ENCODE results near the gene USP48.

Gene USP48

DNA sequence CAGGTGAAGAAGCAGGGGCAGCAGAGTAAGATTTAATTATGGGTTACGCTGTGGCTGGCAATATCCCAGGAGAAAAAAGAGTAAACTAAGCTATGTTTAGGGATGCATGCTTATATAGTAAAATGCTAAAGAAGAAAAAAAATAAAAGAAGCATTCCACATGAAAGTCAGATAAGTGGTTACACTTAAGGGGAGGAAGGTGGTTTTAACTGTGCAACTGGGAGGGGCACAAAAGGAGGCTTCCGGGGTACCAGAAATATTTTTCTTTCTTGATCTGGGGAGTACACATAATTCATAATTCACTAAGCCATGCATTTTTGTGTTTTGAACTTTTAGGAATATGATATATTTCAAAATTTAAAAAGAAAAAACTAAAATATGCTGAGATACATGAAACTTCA, 39.5 kb downstream of the USP48 start:
- intact Hi-C loops (cut with DNase I; ENCODE audit: low total_unique reads): no loop called here
- Histone ChIP-seq H3K9me3 (no peaks in the 10 kb centered on the region), H3K27ac (no peak overlapping the region), H3K36me3 (peaks cover 15 to 70% (median 46%) of the 10 kb centered on the region in 3 donors), H3K4me3 (no peak overlapping the region), H3K4me1 (no peaks in the 10 kb centered on the region), H3K27me3 (no peaks in the 10 kb centered on the region)
- DNase-seq: no peak
- TF ChIP-seq, protein P1, sequence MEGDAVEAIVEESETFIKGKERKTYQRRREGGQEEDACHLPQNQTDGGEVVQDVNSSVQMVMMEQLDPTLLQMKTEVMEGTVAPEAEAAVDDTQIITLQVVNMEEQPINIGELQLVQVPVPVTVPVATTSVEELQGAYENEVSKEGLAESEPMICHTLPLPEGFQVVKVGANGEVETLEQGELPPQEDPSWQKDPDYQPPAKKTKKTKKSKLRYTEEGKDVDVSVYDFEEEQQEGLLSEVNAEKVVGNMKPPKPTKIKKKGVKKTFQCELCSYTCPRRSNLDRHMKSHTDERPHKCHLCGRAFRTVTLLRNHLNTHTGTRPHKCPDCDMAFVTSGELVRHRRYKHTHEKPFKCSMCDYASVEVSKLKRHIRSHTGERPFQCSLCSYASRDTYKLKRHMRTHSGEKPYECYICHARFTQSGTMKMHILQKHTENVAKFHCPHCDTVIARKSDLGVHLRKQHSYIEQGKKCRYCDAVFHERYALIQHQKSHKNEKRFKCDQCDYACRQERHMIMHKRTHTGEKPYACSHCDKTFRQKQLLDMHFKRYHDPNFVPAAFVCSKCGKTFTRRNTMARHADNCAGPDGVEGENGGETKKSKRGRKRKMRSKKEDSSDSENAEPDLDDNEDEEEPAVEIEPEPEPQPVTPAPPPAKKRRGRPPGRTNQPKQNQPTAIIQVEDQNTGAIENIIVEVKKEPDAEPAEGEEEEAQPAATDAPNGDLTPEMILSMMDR (IDR thresholded peaks at IDR 0.05): no peak

DNA sequence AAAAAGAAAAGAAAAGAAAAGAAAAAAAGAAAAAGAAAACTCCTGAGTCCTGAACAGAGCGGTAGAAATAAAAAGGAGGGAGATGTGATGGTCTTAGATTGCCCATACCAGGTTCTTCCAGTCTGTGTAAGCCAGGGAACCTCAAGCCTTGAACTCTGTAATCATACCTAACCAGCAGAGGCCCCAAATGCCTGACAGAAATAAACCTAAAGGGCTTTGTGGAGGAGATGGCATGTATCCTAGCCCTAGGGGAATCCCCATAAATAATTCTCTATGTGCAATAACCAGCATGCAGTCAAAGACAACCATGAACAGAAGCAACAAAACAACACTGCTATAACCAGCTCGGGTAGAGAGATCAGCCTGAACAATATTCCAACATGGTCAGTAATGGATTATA, 40.4 kb downstream of the USP48 start:
- Histone ChIP-seq H3K36me3 (peaks cover 7 to 63% (median 37%) of the 10 kb centered on the region in 3 donors), H3K4me1 (no peaks in the 10 kb centered on the region), H3K9me3 (no peaks in the 10 kb centered on the region), H3K27me3 (no peaks in the 10 kb centered on the region), H3K4me3 (no peak overlapping the region), H3K27ac (no peak overlapping the region)
- TF ChIP-seq, protein P1 (IDR thresholded peaks at IDR 0.05): no peak
- no peak for DNase-seq
- intact Hi-C loops (cut with DNase I; ENCODE audit: low total_unique reads): no loop called here

DNA sequence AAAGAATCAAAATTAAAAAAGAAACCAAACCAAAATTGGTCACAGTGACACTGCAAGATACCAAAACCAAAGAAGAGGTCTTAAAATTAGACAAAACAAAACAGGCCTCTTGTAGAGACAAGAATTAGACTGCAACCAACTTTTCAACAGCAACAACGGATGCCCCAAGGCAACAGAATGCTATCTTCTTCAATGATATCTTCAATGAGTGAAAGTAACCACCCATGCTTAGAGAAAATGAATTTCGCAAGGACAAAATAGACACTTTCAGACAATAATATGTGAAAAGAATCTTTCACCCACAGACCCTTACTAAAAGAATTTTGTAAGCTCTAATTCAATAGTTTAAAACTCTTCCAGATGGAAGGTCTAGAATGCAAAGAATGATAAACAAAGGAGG, 41.7 kb downstream of the USP48 start:
- Histone ChIP-seq H3K27me3 (no peaks in the 10 kb centered on the region), H3K36me3 (peaks cover 7 to 57% (median 31%) of the 10 kb centered on the region in 3 donors), H3K4me1 (no peaks in the 10 kb centered on the region), H3K4me3 (no peak overlapping the region), H3K9me3 (no peaks in the 10 kb centered on the region), H3K27ac (no peak overlapping the region)
- no peak for DNase-seq
- intact Hi-C loops (cut with DNase I; ENCODE audit: low total_unique reads): no loop called here
- TF ChIP-seq, protein P1 (IDR thresholded peaks at IDR 0.05): no peak

DNA sequence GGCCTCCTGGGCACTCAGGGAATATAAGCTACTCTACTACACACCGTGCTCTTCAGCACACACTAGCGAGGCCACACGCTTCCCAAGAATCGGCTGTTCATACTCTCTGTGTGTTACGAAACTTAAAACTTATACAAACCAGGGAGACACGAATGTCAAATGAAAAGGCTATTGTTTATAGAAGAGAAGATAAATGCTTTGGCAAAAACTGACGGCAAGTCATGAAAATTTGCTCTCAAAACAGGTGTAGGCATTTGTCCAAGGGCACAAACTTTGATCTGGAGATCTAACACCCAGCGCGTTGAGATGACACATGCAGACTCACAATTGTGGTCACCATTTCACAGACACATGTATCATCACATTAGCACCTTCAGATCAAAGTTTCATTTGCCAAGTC, 46.1 kb downstream of the USP48 start:
- intact Hi-C loops (cut with DNase I; ENCODE audit: low total_unique reads): no loop called here
- Histone ChIP-seq H3K27me3 (no peaks in the 10 kb centered on the region), H3K4me3 (no peak overlapping the region), H3K4me1 (no peaks in the 10 kb centered on the region), H3K36me3 (peaks cover 40 to 62% (median 60%) of the 10 kb centered on the region in 3 donors), H3K27ac (no peak overlapping the region), H3K9me3 (no peaks in the 10 kb centered on the region)
- TF ChIP-seq, protein P1 (IDR thresholded peaks at IDR 0.05): no peak
- no peak for DNase-seq

DNA sequence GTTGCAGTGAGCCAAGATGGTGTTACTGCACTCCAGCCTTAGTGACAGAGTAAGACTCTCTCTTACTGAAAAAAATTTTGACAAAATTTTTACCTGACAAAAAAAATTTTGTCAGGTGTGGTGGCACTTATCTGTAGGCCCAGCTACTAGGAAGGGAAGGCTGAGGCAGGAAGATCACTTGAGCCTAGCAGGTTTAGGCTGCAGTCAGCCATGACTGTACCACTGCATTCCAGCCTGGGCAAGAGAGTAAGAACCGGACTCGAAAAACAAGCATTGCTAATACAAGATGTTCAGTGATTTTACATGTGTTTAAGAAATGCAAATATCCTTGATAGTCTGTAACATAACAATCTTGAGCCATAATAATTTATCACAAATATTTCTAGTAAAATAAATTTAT, 46.9 kb downstream of the USP48 start:
- H3K36me3 ChIP-seq: peaks cover 47 to 65% (median 61%) of the 10 kb centered on the region in 3 donors

More for the DNA sequence above, 46.9 kb downstream of the USP48 start:
- Histone ChIP-seq H3K4me3 (no peak overlapping the region), H3K27ac (no peak overlapping the region), H3K27me3 (no peaks in the 10 kb centered on the region), H3K9me3 (no peaks in the 10 kb centered on the region), H3K4me1 (no peaks in the 10 kb centered on the region)
- no peak for DNase-seq
- intact Hi-C loops (cut with DNase I; ENCODE audit: low total_unique reads): no loop called here
- TF ChIP-seq, protein P1 (IDR thresholded peaks at IDR 0.05): no peak
